Testis (tissue), 2 donors: ENCODE data around the gene KLHL25.

Source experiments
- POLR2A ChIP-seq: fragments of 450-650 bp; IDR thresholded peaks from one replicate; pipeline ENCODE4 v1.6.1; 2017; ENCODE audit warnings: antibody characterized with exemption, mild to moderate bottlenecking, moderate library complexity
- TF ChIP-seq, protein P1 (sequence below), 3 experiments: fragments of 450-650 bp in 2 of 3; fragments of 200-600 bp in 1 of 3; sonication (generic) in 1 of 3; IDR thresholded peaks; one replicate each; pipeline ENCODE4 v1.5.1; 2016 to 2019; ENCODE audit warnings: antibody characterized with exemption in 3 of 3, mild to moderate bottlenecking in 2 of 3, moderate library complexity in 1 of 3

DNA sequence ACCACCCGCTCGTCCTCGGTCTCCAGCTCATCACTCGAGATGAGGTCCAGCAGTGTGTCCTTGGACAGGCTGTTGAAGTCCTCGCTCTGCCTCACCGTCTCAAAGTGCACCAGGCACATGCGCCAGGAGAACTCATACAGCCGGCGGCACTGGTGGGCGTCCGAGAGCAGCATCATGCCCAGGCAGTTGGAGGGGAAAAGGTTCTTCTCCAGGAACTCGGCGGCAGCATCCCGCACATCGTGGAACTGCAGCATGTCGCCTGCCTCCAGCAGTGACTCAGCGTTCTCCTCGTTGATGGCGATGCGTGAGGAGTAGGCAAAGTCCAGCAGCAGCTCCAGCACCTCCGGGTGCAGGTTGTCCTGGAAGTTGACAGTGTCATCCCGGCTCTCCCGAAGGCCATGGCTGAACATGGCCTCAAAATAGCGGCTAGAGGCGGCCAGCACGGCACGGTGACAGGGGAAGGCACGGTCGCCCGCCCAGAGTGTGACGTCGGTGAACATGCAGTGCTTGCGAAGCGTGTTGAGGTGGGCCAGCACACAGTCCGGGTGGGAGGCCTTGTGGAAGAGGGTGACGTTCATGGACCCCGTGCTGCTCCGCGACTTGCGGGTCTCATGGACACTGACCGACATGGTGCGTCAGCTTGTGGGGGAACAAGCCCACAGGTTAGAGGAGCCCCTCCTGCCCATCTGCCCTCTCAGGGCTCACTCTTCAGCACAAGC, 25.4 kb downstream of the KLHL25 start:
- no peak for TF ChIP-seq POLR2A
- TF ChIP-seq, protein P1, sequence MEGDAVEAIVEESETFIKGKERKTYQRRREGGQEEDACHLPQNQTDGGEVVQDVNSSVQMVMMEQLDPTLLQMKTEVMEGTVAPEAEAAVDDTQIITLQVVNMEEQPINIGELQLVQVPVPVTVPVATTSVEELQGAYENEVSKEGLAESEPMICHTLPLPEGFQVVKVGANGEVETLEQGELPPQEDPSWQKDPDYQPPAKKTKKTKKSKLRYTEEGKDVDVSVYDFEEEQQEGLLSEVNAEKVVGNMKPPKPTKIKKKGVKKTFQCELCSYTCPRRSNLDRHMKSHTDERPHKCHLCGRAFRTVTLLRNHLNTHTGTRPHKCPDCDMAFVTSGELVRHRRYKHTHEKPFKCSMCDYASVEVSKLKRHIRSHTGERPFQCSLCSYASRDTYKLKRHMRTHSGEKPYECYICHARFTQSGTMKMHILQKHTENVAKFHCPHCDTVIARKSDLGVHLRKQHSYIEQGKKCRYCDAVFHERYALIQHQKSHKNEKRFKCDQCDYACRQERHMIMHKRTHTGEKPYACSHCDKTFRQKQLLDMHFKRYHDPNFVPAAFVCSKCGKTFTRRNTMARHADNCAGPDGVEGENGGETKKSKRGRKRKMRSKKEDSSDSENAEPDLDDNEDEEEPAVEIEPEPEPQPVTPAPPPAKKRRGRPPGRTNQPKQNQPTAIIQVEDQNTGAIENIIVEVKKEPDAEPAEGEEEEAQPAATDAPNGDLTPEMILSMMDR (IDR thresholded peaks at IDR 0.05) = no peak
